Measurements from ENCODE around the gene SLC25A21. TPM values are rescaled to one million over a fixed set of nuclear protein-coding genes. Genes with fewer than 3 reads are reported as not detected.
"Not testable (repeated sequence)": the region's sequence is repeated elsewhere in the genome, so short reads cannot be mapped to it uniquely, and the experiment has no call there.

Gene SLC25A21
- polyA plus RNA-seq, 1 experiment = 1.5 TPM

DNA sequence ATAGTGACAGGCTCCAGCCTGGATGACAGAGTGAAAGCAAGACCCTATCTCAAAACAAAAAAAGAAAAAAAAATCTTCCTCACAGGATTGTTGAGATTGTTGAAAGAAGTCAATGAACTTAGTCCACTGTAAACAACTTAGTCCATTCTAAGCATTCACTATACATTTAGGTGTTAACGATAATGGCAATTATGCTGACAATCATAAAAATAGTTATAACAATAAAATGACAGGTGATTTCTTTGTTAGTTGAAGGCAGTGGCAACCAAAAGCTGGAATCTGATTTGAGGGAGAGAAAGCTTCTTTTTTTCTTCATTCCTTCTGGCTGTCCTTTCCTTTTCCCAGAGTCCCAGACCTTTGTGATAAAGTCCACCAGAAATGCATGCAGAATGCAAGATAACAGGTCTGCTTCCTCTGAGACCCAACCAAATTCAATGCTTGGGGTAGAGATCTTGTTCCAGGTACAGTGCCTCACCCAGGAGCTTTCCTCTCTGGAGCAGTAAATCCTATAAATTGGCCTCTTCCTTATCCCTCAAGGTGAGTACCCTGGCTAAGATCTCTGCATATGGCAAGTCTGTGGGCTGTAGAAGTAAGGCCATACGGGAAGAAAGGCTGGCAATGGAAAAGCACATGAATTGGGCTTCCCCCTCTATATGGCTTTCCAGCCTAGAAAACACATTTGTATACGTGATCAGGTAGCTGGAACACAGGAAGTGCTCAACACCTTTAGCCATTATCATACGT, 458.3 kb downstream of the SLC25A21 start:
- Histone ChIP-seq H3K27me3 (ENCODE audit: control insufficient read depth, insufficient read depth, low read length) (no peaks in the 10 kb centered on the region), H3K27ac (ENCODE audit: low read depth, low read length) (no peak overlapping the region), H3K4me3 (ENCODE audit: low read depth, low read length) (no peak overlapping the region), H3K9me3 (ENCODE audit: control insufficient read depth, insufficient read depth, low read length) (no peaks in the 10 kb centered on the region)
- no peak for DNase-seq (ENCODE audit: low read depth, low spot score)
- ChIA-PET CTCF (no interaction called here), POLR2A (no interaction called here)
- TF ChIP-seq, protein P1, sequence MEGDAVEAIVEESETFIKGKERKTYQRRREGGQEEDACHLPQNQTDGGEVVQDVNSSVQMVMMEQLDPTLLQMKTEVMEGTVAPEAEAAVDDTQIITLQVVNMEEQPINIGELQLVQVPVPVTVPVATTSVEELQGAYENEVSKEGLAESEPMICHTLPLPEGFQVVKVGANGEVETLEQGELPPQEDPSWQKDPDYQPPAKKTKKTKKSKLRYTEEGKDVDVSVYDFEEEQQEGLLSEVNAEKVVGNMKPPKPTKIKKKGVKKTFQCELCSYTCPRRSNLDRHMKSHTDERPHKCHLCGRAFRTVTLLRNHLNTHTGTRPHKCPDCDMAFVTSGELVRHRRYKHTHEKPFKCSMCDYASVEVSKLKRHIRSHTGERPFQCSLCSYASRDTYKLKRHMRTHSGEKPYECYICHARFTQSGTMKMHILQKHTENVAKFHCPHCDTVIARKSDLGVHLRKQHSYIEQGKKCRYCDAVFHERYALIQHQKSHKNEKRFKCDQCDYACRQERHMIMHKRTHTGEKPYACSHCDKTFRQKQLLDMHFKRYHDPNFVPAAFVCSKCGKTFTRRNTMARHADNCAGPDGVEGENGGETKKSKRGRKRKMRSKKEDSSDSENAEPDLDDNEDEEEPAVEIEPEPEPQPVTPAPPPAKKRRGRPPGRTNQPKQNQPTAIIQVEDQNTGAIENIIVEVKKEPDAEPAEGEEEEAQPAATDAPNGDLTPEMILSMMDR (IDR thresholded peaks at IDR 0.05; ENCODE audit: low read depth, low read length) = no peak

DNA sequence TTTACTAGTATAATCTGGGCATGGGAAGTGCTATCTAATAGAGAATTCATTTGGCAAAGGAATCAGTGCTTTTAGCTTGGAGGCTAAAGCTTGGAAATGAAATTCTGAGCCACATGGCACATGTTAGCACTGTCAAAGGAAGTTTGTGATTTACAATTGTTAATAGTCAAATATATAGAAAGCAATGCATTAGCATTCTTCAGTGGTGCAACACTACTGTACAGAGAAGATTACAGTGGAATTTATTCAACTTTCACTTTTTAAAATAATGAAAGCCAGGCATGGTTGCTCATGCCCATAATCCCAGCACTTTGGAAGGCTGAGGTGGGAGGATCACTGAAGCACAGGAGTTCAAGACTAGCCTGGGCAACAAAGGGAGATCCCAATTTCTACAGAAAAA, 464.8 kb downstream of the SLC25A21 start:
- H3K27me3 ChIP-seq (ENCODE audit: control insufficient read depth, insufficient read depth, low read length) = no peaks in the 10 kb centered on the region
- no peaks in the 10 kb centered on the region for H3K9me3 ChIP-seq (ENCODE audit: control insufficient read depth, insufficient read depth, low read length)
- no peak overlapping the region for H3K4me3 ChIP-seq (ENCODE audit: low read depth, low read length)
- no peak overlapping the region for H3K27ac ChIP-seq (ENCODE audit: low read depth, low read length)
- TF ChIP-seq, protein P1 (IDR thresholded peaks at IDR 0.05; ENCODE audit: low read depth, low read length) = no peak
- POLR2A ChIA-PET = no interaction called here
- DNase-seq (ENCODE audit: low read depth, low spot score) = no peak
- CTCF ChIA-PET = interaction anchor here (0.7 kb wide), 1 partner anchor 151 kb away, joined by 3 read pairs; no protein-coding TSS in a partner anchor

DNA sequence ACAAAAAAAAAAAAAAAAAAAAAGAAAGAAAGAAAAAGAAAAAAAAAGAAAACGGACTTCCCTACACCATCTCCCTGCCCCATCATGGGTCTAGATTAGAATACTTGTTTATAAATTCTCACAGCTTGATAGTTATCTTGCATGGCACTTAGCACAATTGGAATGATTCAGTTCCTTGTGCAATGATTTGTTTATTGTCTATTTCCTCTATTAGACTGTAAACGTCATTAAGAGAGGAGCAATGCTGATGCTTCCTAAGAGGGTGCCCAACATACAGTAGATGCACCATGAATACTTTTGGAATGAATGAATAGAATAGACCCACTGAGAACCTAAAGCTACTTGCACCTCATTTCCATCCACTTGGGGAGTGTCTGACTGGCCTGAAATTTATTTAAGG, 469.9 kb downstream of the SLC25A21 start:
- ChIA-PET POLR2A (no interaction called here), CTCF (no interaction called here)
- Histone ChIP-seq H3K27me3 (ENCODE audit: control insufficient read depth, insufficient read depth, low read length) (no peaks in the 10 kb centered on the region), H3K27ac (ENCODE audit: low read depth, low read length) (no peak overlapping the region), H3K4me3 (ENCODE audit: low read depth, low read length) (no peak overlapping the region), H3K9me3 (ENCODE audit: control insufficient read depth, insufficient read depth, low read length) (no peaks in the 10 kb centered on the region)
- TF ChIP-seq, protein P1 (IDR thresholded peaks at IDR 0.05; ENCODE audit: low read depth, low read length) = no peak
- no peak for DNase-seq (ENCODE audit: low read depth, low spot score)

DNA sequence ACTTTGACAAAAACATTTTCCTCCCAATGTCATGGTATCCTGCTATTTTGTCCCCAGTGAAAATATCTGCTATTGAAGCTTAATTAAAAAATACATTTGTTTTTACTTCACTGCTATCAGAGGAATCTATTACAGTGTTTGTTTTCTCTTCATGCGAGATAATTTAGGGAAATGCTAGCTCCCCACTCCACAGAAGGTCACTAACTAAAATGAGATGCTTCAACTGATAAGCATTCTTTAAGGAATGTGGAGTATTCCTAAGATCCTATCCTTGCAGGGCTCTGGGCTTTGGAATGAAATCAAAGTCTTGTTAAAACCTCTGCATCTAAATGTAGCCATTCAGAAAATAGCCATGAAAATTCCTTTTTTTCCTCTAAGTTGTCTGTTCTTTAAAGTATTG, 471.3 kb downstream of the SLC25A21 start:
- no peak overlapping the region for H3K27ac ChIP-seq (ENCODE audit: low read depth, low read length)
- ChIA-PET CTCF (interaction anchor here (0.6 kb wide), 1 partner anchor 47 kb away, joined by 3 read pairs; no protein-coding TSS in a partner anchor), POLR2A (no interaction called here)
- no peak overlapping the region for H3K4me3 ChIP-seq (ENCODE audit: low read depth, low read length)
- DNase-seq (ENCODE audit: low read depth, low spot score) = no peak
- TF ChIP-seq, protein P1 (IDR thresholded peaks at IDR 0.05; ENCODE audit: low read depth, low read length) = no peak
- H3K9me3 ChIP-seq (ENCODE audit: control insufficient read depth, insufficient read depth, low read length) = no peaks in the 10 kb centered on the region
- H3K27me3 ChIP-seq (ENCODE audit: control insufficient read depth, insufficient read depth, low read length) = no peaks in the 10 kb centered on the region

DNA sequence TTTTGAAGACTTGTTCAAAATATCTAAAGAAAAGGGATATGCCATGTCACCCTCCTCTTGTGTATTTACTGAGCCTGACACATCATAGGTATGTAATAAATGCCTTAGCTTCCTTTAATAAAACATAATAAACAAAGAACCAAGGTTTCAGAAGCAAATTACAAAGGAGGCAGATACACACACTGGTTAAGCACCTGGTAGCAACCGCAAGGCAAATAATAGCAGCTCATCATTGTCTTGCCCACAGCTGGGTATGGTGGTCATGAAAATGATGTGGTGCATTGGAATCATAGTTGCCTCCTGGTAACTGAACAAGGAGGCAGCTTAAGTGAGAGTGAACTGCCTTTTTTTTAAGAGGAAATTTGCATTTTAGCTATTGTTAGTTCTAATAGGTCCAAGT, 471.8 kb downstream of the SLC25A21 start:
- H3K4me3 ChIP-seq (ENCODE audit: low read depth, low read length) = no peak overlapping the region
- DNase-seq (ENCODE audit: low read depth, low spot score) = no peak
- no peaks in the 10 kb centered on the region for H3K27me3 ChIP-seq (ENCODE audit: control insufficient read depth, insufficient read depth, low read length)
- POLR2A ChIA-PET = no interaction called here
- CTCF ChIA-PET = interaction anchor here (2.0 kb wide), 1 partner anchor 449 kb away, joined by 6 read pairs; no protein-coding TSS in a partner anchor
- no peaks in the 10 kb centered on the region for H3K9me3 ChIP-seq (ENCODE audit: control insufficient read depth, insufficient read depth, low read length)
- TF ChIP-seq, protein P1 (IDR thresholded peaks at IDR 0.05; ENCODE audit: low read depth, low read length) = no peak
- no peak overlapping the region for H3K27ac ChIP-seq (ENCODE audit: low read depth, low read length)

DNA sequence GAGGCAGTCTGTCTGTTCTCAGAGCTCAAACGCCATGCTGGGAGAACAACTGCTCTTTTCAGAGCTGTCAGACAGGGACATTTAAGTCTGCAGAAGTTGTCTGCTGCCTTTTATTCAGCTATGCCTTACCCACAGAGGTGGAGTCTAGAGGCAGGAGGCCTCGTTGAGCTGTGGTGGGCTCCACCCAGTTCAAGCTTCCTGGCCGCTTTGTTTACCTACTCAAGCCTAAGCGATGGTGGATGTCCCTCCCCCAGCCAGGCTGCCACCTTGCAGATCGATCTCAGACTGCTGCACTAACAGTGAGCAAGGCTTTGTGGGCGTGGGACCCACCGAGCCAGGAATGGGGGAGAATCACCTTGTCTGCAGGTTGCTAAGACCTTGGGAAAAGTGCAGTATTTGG, 473.0 kb downstream of the SLC25A21 start:
- DNase-seq (ENCODE audit: low read depth, low spot score); H3K4me3 ChIP-seq (ENCODE audit: low read depth, low read length); H3K27ac ChIP-seq (ENCODE audit: low read depth, low read length); H3K27me3 ChIP-seq (ENCODE audit: control insufficient read depth, insufficient read depth, low read length); POLR2A ChIA-PET; H3K9me3 ChIP-seq (ENCODE audit: control insufficient read depth, insufficient read depth, low read length): not testable (repeated sequence)
- CTCF ChIA-PET = interaction anchor here (1.1 to 2.0 kb wide), 2 partner anchors 48 to 450 kb away, joined by 3 to 6 read pairs; no protein-coding TSS in a partner anchor
